Measurements from ENCODE around the gene COL4A2.

COL4A2 gene

DNA sequence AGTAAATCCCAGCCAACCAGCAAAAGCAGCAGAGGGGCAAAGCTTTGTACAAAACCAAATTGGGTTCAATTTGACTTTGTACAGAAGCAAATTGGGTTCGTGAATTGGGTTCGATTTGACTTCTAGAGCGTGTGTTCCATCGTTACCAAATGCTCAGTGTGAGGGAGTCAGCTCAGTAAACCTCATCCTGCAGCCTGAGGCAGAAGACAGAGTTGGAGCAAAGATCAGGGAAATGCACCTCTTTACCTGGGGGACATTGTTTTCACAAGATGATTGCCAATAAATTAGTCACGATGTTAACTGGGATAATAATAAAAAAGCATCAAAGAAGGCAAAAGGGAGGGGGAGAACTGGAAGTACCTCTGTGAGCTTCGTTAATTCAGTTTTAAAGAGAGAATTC, 252.9 kb downstream of the COL4A2 start:
- Histone ChIP-seq H3K27me3 (ENCODE audit: insufficient read depth, low read depth) (no peaks in the 10 kb centered on the region; the same call in 1 of the 2 replicates), H3K4me2 (no peak overlapping the region), H3K79me2 (ENCODE audit: insufficient read depth, low read depth) (no peaks in the 10 kb centered on the region), H3K4me3 (IDR thresholded peaks at IDR 0.05; ENCODE audit: insufficient read depth, low read depth, low read length) (no peak overlapping the region), H3K36me3 (ENCODE audit: insufficient read depth) (no peaks in the 10 kb centered on the region), H3K9ac (no peak overlapping the region), H2AFZ (ENCODE audit: low read depth) (no peak overlapping the region), H4K20me1 (ENCODE audit: insufficient read depth) (no peaks in the 10 kb centered on the region), H3K27ac (no peak overlapping the region), H3K4me1 (ENCODE audit: low read depth, poor library complexity, severe bottlenecking) (no peaks in the 10 kb centered on the region)
- TF ChIP-seq, protein P1, sequence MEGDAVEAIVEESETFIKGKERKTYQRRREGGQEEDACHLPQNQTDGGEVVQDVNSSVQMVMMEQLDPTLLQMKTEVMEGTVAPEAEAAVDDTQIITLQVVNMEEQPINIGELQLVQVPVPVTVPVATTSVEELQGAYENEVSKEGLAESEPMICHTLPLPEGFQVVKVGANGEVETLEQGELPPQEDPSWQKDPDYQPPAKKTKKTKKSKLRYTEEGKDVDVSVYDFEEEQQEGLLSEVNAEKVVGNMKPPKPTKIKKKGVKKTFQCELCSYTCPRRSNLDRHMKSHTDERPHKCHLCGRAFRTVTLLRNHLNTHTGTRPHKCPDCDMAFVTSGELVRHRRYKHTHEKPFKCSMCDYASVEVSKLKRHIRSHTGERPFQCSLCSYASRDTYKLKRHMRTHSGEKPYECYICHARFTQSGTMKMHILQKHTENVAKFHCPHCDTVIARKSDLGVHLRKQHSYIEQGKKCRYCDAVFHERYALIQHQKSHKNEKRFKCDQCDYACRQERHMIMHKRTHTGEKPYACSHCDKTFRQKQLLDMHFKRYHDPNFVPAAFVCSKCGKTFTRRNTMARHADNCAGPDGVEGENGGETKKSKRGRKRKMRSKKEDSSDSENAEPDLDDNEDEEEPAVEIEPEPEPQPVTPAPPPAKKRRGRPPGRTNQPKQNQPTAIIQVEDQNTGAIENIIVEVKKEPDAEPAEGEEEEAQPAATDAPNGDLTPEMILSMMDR (conservative IDR thresholded peaks at IDR 0.05; ENCODE audit: low read depth, low read length) = no peak

GRCh38 chr13:110560601-110561343, 253.7 kb downstream of the COL4A2 start:
- no peaks in the 10 kb centered on the region; the same call in 1 of the 2 replicates for H3K27me3 ChIP-seq (ENCODE audit: insufficient read depth, low read depth)
- no peak overlapping the region for H3K9ac ChIP-seq
- H3K4me3 ChIP-seq (IDR thresholded peaks at IDR 0.05; ENCODE audit: insufficient read depth, low read depth, low read length) = no peak overlapping the region
- TF ChIP-seq, protein P1 (conservative IDR thresholded peaks at IDR 0.05; ENCODE audit: low read depth, low read length) = no peak
- H3K36me3 ChIP-seq (ENCODE audit: insufficient read depth) = no peaks in the 10 kb centered on the region
- no peaks in the 10 kb centered on the region for H3K4me1 ChIP-seq (ENCODE audit: low read depth, poor library complexity, severe bottlenecking)
- no peaks in the 10 kb centered on the region for H4K20me1 ChIP-seq (ENCODE audit: insufficient read depth)
- H2AFZ ChIP-seq (ENCODE audit: low read depth) = peak overlapping the region; percentile 52; the same call in 1 of the 2 replicates
- H3K27ac ChIP-seq = no peak overlapping the region
- peak overlapping the region; percentile 39; the same call in 1 of the 2 replicates for H3K4me2 ChIP-seq
- H3K79me2 ChIP-seq (ENCODE audit: insufficient read depth, low read depth) = no peaks in the 10 kb centered on the region

DNA sequence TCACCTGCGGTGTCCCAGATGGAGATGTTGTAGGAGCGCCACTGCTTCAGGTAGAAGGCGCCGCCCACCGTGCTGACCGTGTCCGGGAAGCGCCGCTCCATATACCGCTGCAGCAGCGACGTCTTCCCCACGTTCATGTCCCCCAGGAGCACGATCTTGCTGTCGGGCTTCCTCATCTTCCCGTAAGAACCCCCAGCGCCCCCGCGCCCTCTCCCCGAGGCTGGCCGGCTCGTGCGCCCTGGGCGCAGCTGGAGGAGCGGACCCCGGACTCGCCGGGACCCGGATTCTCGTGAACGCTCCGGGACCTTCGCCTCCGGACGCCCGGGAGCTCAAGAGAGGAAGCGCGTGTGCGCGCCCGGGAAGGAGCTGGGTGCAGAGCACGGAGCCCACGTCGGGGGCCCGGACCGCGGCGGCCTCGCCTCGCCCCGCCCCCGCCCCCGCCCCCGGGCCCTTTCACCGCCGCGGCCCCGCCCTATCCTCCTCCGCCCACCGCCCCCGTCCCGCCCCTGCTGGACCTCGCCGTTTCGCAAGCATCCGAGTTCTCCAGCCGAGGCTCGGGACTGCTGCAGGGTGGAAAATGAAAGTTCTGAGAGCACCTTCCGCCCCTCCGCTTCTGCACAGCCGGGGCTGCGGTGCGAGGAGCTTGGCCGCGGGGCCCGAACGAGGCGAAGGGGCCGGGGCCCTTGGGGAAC, 254.4 kb downstream of the COL4A2 start, which contains the start of gene RAB20:
Gene RAB20 (minus strand): TSS at position 379 of the 692 bp plus-strand sequence. CDS start 203 bp downstream, at position 176.
- Histone ChIP-seq H3K36me3 (ENCODE audit: insufficient read depth) (no peaks in the 10 kb centered on the region), H3K27ac (no peak within 1 kb of the TSS), H3K79me2 (ENCODE audit: insufficient read depth, low read depth) (no peaks in the 10 kb centered on the region), H3K9ac (no peak within 1 kb of the TSS), H3K27me3 (ENCODE audit: insufficient read depth, low read depth) (no peaks in the 10 kb centered on the region; the same call in 1 of the 2 replicates), H4K20me1 (ENCODE audit: insufficient read depth) (no peaks in the 10 kb centered on the region), H3K4me2 (peak within 1 kb of the TSS; percentile 39), H2AFZ (ENCODE audit: low read depth) (peak within 1 kb of the TSS; percentile 62), H3K4me3 (IDR thresholded peaks at IDR 0.05; ENCODE audit: insufficient read depth, low read depth, low read length) (no peak within 1 kb of the TSS), H3K4me1 (ENCODE audit: low read depth, poor library complexity, severe bottlenecking) (no peaks in the 10 kb centered on the region)
- TF ChIP-seq, protein P1 (conservative IDR thresholded peaks at IDR 0.05; ENCODE audit: low read depth, low read length) = no peak

- Histone ChIP-seq H3K4me1 (ENCODE audit: low read depth, poor library complexity, severe bottlenecking) (no peaks in the 10 kb centered on the region), H4K20me1 (ENCODE audit: insufficient read depth) (no peaks in the 10 kb centered on the region), H3K27ac (no peak overlapping the region), H2AFZ (ENCODE audit: low read depth) (peak overlapping the region; percentile 62), H3K79me2 (ENCODE audit: insufficient read depth, low read depth) (no peaks in the 10 kb centered on the region), H3K27me3 (ENCODE audit: insufficient read depth, low read depth) (no peaks in the 10 kb centered on the region; the same call in 1 of the 2 replicates), H3K4me2 (peak overlapping the region; percentile 34), H3K36me3 (ENCODE audit: insufficient read depth) (no peaks in the 10 kb centered on the region), H3K9ac (no peak overlapping the region), H3K4me3 (IDR thresholded peaks at IDR 0.05; ENCODE audit: insufficient read depth, low read depth, low read length) (no peak overlapping the region)
- TF ChIP-seq, protein P1 (conservative IDR thresholded peaks at IDR 0.05; ENCODE audit: low read depth, low read length) = no peak
Measured at GRCh38 chr13:110562036-110562597, 255.0 kb downstream of the COL4A2 start.
